ENCODE data around the gene CCDC136.

DNA sequence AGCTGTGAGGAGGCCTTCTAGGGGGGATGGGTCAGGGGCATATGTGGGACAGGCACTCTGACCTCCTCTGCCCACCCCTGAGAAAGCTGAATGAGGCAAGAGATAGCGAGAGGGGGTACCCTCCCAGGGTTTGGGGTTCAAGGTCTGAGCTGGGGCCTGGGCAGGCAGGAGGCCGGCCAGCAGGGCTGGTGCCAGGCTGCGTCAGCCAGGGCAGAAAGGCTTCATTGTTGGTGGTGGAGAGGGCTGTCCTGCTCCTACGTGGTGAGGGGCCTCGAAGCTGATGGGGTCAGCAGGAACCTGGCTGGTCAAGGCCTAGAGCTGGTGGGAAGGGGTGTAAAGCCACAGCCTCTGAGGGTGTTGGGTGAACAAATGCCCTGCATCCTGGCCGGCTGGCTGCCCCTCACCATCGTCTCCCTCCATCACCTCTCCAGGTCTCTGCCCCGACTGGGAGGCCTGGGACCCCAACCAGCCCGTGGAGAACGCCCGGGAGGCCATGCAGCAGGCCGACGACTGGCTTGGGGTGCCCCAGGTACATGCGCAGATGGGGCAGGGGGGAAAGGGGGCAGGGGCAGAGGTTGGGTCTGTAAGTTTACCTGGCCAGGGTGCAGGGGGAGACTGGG, 45.1 kb downstream of the CCDC136 start:
- TF ChIP-seq, protein P1, sequence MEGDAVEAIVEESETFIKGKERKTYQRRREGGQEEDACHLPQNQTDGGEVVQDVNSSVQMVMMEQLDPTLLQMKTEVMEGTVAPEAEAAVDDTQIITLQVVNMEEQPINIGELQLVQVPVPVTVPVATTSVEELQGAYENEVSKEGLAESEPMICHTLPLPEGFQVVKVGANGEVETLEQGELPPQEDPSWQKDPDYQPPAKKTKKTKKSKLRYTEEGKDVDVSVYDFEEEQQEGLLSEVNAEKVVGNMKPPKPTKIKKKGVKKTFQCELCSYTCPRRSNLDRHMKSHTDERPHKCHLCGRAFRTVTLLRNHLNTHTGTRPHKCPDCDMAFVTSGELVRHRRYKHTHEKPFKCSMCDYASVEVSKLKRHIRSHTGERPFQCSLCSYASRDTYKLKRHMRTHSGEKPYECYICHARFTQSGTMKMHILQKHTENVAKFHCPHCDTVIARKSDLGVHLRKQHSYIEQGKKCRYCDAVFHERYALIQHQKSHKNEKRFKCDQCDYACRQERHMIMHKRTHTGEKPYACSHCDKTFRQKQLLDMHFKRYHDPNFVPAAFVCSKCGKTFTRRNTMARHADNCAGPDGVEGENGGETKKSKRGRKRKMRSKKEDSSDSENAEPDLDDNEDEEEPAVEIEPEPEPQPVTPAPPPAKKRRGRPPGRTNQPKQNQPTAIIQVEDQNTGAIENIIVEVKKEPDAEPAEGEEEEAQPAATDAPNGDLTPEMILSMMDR (IDR thresholded peaks at IDR 0.05): no peak
- no peak for TF ChIP-seq SIN3A (IDR thresholded peaks at IDR 0.05; ENCODE audit: borderline replicate concordance, insufficient read depth, low read depth, low read length)
- no peak for TF ChIP-seq REST (IDR thresholded peaks at IDR 0.05; ENCODE audit: insufficient read depth in 1 of 2, low read depth in 2 of 2, low read length in 1 of 2)
- no peak for TF ChIP-seq POLR2AphosphoS5 (IDR thresholded peaks at IDR 0.05; ENCODE audit: low read depth, low read length)

Data from Panc1 (cell line).